Natural killer cell (primary cell): ENCODE measurements around the gene IL33. TPM values are rescaled to one million over a fixed set of nuclear protein-coding genes. Genes with fewer than 3 reads are reported as not detected.

Experiments
- ATAC-seq, 3 donors: fragments of 150-1000 bp in 2 of 3; fragments of 200-7000 bp in 1 of 3; cut with Tn5 transposase; 1 replicate in 1 of 3; 2 replicates in 2 of 3; pipeline ENCODE4 v1.10.0; 2021; ENCODE audit warnings: mild to moderate bottlenecking in 2 of 3, moderate library complexity in 2 of 3
- DNase-seq, 2 donors: peaks; one replicate each; pipeline versions ENCODE4 v3.0.0 to v3.0.0-alpha.2; 2013 to 2021; ENCODE audit warnings: mixed read lengths in 1 of 2
- H3K27ac ChIP-seq: one replicate; pipeline ENCODE4 v1.5.1; 2013; ENCODE audit warnings: mild to moderate bottlenecking, low read length
- H3K27me3 ChIP-seq: one replicate; pipeline ENCODE4 v1.6.1; 2013; ENCODE audit warnings: low read length; ENCODE audit not compliant: control insufficient read depth, insufficient read depth
- H3K36me3 ChIP-seq: one replicate; pipeline ENCODE4 v1.6.1; 2013; ENCODE audit warnings: low read length; ENCODE audit not compliant: control insufficient read depth, insufficient read depth
- H3K4me1 ChIP-seq: one replicate; pipeline ENCODE4 v1.6.1; 2013; ENCODE audit warnings: low read length; ENCODE audit not compliant: control insufficient read depth, insufficient read depth
- H3K4me3 ChIP-seq: one replicate; pipeline ENCODE4 v1.5.1; 2013; ENCODE audit warnings: low read length
- H3K9me3 ChIP-seq: one replicate; pipeline ENCODE4 v1.6.1; 2013; ENCODE audit warnings: low read length; ENCODE audit not compliant: control insufficient read depth, insufficient read depth
- H3K27ac Mint-ChIP-seq, 2 donors: one replicate each; pipeline ENCODE4 v1.8.0; 2022; ENCODE audit warnings: mild to moderate bottlenecking in 2 of 2, mixed read lengths in 2 of 2, moderate library complexity in 1 of 2
- H3K27me3 Mint-ChIP-seq, 2 donors: one replicate each; pipeline ENCODE4 v1.8.0; 2022; ENCODE audit warnings: low read depth in 2 of 2, mixed read lengths in 2 of 2
- H3K36me3 Mint-ChIP-seq: one replicate; pipeline ENCODE4 v1.8.0; 2022; ENCODE audit warnings: mixed read lengths
- H3K4me1 Mint-ChIP-seq, 2 donors: one replicate each; pipeline ENCODE4 v1.8.0; 2022; ENCODE audit warnings: mixed read lengths in 2 of 2
- H3K4me3 Mint-ChIP-seq: one replicate; pipeline ENCODE4 v1.8.0; 2022; ENCODE audit warnings: mild to moderate bottlenecking, moderate library complexity, mixed read lengths
- H3K9me3 Mint-ChIP-seq, 2 donors: one replicate each; pipeline ENCODE4 v1.8.0; 2022; ENCODE audit warnings: mixed read lengths in 2 of 2
- CTCF ChIP-seq: fragments of 200-600 bp; IDR thresholded peaks from one replicate; pipeline ENCODE4 v1.8.0; 2022; ENCODE audit warnings: antibody characterized with exemption
- WGBS: methylation state at CpG from one replicate; pipeline ENCODE4 v1.1.7; 2013; ENCODE audit warnings: missing lambda C conversion rate; ENCODE audit not compliant: insufficient coverage; 5-methylcytosine and 5-hydroxymethylcytosine counted together
- intact Hi-C: fragments of 100-400 bp; cut with micrococcal nuclease; formaldehyde crosslinking; loops from one replicate; pipeline ENCODE4 v1.14.2; 2022
- total RNA-seq, 4 donors: library from RNA; stranded (reverse); fragments of 120-200 nt in 1 of 4; gene quantifications; one replicate each; pipeline versions ENCODE4 v1.2.3 to v1.2.4, GENCODE V29; 2013 to 2022

IL33 gene
- total RNA-seq, 3 donors from 2014 or later (not counting 1 experiment from before 2014, with no cell fraction given) = not detected

- H3K36me3 Mint-ChIP-seq = no peaks in the 10 kb centered on the region
- H3K27ac Mint-ChIP-seq = no peak overlapping the region
- no peak overlapping the region for H3K4me3 Mint-ChIP-seq
- no peaks in the 10 kb centered on the region for H3K36me3 ChIP-seq
- TF ChIP-seq CTCF = no peak
- H3K9me3 ChIP-seq = no peaks in the 10 kb centered on the region
- WGBS = 90% methylated on average over 1 of the region's 2 CpGs
- DNase-seq (no peak), ATAC-seq (no peak)
- no peak overlapping the region for H3K27ac ChIP-seq
- H3K9me3 Mint-ChIP-seq = no peaks in the 10 kb centered on the region
- H3K4me1 Mint-ChIP-seq = no peaks in the 10 kb centered on the region
- H3K4me1 ChIP-seq = no peaks in the 10 kb centered on the region
- H3K27me3 ChIP-seq = no peaks in the 10 kb centered on the region
- intact Hi-C loops = no loop called here
- no peak overlapping the region for H3K4me3 ChIP-seq
- H3K27me3 Mint-ChIP-seq = peaks cover 9 to 15% of the 10 kb centered on the region in 2 donors
Measured at GRCh38 chr9:6230037-6230780, 14.6 kb downstream of the IL33 start.

- Histone ChIP-seq H3K36me3 (no peaks in the 10 kb centered on the region), H3K27me3 (no peaks in the 10 kb centered on the region), H3K4me3 (no peak overlapping the region), H3K9me3 (no peaks in the 10 kb centered on the region), H3K4me1 (no peaks in the 10 kb centered on the region), H3K27ac (no peak overlapping the region)
- ATAC-seq (no peak), DNase-seq (no peak)
- H3K4me1 Mint-ChIP-seq = no peaks in the 10 kb centered on the region
- no peaks in the 10 kb centered on the region for H3K36me3 Mint-ChIP-seq
- intact Hi-C loops = no loop called here
- H3K4me3 Mint-ChIP-seq = no peak overlapping the region
- H3K27me3 Mint-ChIP-seq = peaks cover 0 to 2% of the 10 kb centered on the region in 2 donors
- TF ChIP-seq CTCF = no peak
- no peaks in the 10 kb centered on the region for H3K9me3 Mint-ChIP-seq
- H3K27ac Mint-ChIP-seq = no peak overlapping the region
Measured at GRCh38 chr9:6232336-6232945, 16.8 kb downstream of the IL33 start.

DNA sequence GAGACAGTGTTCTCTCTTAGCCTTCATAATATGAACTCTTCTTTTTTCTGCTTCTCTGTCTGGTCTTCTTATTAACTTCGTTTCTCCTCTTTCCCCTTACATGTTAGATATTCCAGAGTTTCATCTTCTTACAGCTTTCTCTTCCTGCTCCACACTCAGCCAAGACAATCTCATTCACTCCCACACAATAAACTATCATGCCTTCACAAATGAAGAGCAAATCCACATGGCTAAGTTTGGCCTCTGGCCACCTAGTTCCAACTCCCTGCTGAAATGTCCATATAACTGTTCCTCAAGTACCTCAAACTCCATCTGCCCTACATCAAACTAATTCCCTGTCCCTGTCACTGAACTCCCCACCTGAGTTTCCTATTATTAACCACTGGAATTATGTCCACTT lies 18.4 kb downstream of the IL33 start:
- Histone ChIP-seq H3K4me1 (no peaks in the 10 kb centered on the region), H3K27ac (no peak overlapping the region), H3K9me3 (no peaks in the 10 kb centered on the region), H3K36me3 (no peaks in the 10 kb centered on the region), H3K4me3 (no peak overlapping the region), H3K27me3 (no peaks in the 10 kb centered on the region)
- no peak for TF ChIP-seq CTCF
- WGBS = 68% methylated on average over 1 of the region's 1 CpG
- no peak for DNase-seq
- Mint-ChIP-seq H3K4me3 (no peak overlapping the region), H3K27me3 (no peaks in the 10 kb centered on the region), H3K36me3 (no peaks in the 10 kb centered on the region), H3K27ac (no peak overlapping the region), H3K4me1 (no peaks in the 10 kb centered on the region), H3K9me3 (no peaks in the 10 kb centered on the region)
- no peak for ATAC-seq
- intact Hi-C loops = no loop called here
